Measurements from ENCODE around the gene TCERG1L.

The TCERG1L gene

GRCh38 chr10:131075218-131075770 is 236.2 kb downstream of the TCERG1L start:
- Histone ChIP-seq H3K4me1 (no peaks in the 10 kb centered on the region), H3K4me3 (ENCODE audit: low read depth, low read length) (no peak overlapping the region), H3K4me2 (ENCODE audit: low read length) (no peak overlapping the region), H3K36me3 (ENCODE audit: control insufficient read depth, insufficient read depth, low read length) (no peaks in the 10 kb centered on the region), H3K79me2 (no peaks in the 10 kb centered on the region), H3K27me3 (ENCODE audit: control insufficient read depth, insufficient read depth, low read length) (no peaks in the 10 kb centered on the region), H3K9ac (no peak overlapping the region), H3K27ac (no peak overlapping the region), H3K9me3 (ENCODE audit: control insufficient read depth, low read length) (no peaks in the 10 kb centered on the region), H2AFZ (no peak overlapping the region)
- TF ChIP-seq CTCF (IDR thresholded peaks at IDR 0.05) = no peak

GRCh38 chr10:131074682-131075081 is 236.8 kb downstream of the TCERG1L start:
- H2AFZ ChIP-seq = no peak overlapping the region
- H3K36me3 ChIP-seq (ENCODE audit: control insufficient read depth, insufficient read depth, low read length) = no peaks in the 10 kb centered on the region
- no peak overlapping the region for H3K4me3 ChIP-seq (ENCODE audit: low read depth, low read length)

GRCh38 chr10:131073469-131074035 is 238.0 kb downstream of the TCERG1L start:
- Histone ChIP-seq H3K79me2 (no peaks in the 10 kb centered on the region), H3K36me3 (ENCODE audit: control insufficient read depth, insufficient read depth, low read length) (no peaks in the 10 kb centered on the region), H3K9me3 (ENCODE audit: control insufficient read depth, low read length) (no peaks in the 10 kb centered on the region), H3K27ac (no peak overlapping the region), H3K27me3 (ENCODE audit: control insufficient read depth, insufficient read depth, low read length) (no peaks in the 10 kb centered on the region), H3K4me2 (ENCODE audit: low read length) (no peak overlapping the region), H3K9ac (no peak overlapping the region), H2AFZ (no peak overlapping the region), H3K4me1 (no peaks in the 10 kb centered on the region), H3K4me3 (ENCODE audit: low read depth, low read length) (no peak overlapping the region)
- TF ChIP-seq CTCF (IDR thresholded peaks at IDR 0.05) = no peak

More at GRCh38 chr10:131074682-131075081, 236.8 kb downstream of the TCERG1L start:
- TF ChIP-seq CTCF (IDR thresholded peaks at IDR 0.05) = no peak
- H3K79me2 ChIP-seq = no peaks in the 10 kb centered on the region
- no peak overlapping the region for H3K27ac ChIP-seq
- H3K9ac ChIP-seq = no peak overlapping the region
- no peak overlapping the region for H3K4me2 ChIP-seq (ENCODE audit: low read length)
- no peaks in the 10 kb centered on the region for H3K27me3 ChIP-seq (ENCODE audit: control insufficient read depth, insufficient read depth, low read length)
- no peaks in the 10 kb centered on the region for H3K4me1 ChIP-seq
- H3K9me3 ChIP-seq (ENCODE audit: control insufficient read depth, low read length) = no peaks in the 10 kb centered on the region

- no peak for TF ChIP-seq CTCF (IDR thresholded peaks at IDR 0.05)
- H3K36me3 ChIP-seq (ENCODE audit: control insufficient read depth, insufficient read depth, low read length) = no peaks in the 10 kb centered on the region
- H2AFZ ChIP-seq = no peak overlapping the region
- no peak overlapping the region for H3K27ac ChIP-seq
- H3K9me3 ChIP-seq (ENCODE audit: control insufficient read depth, low read length) = no peaks in the 10 kb centered on the region
- no peaks in the 10 kb centered on the region for H3K79me2 ChIP-seq
- H3K9ac ChIP-seq = no peak overlapping the region
- H3K4me1 ChIP-seq = no peaks in the 10 kb centered on the region
- no peak overlapping the region for H3K4me2 ChIP-seq (ENCODE audit: low read length)
- no peaks in the 10 kb centered on the region for H3K27me3 ChIP-seq (ENCODE audit: control insufficient read depth, insufficient read depth, low read length)
- H3K4me3 ChIP-seq (ENCODE audit: low read depth, low read length) = no peak overlapping the region
Measured at GRCh38 chr10:131072651-131073468, 238.7 kb downstream of the TCERG1L start.
